ENCODE data around the gene AKR1C3.
"Not testable (repeated sequence)": the region's sequence is repeated elsewhere in the genome, so short reads cannot be mapped to it uniquely, and the experiment has no call there.

AKR1C3 gene

GRCh38 chr10:5089865-5090264, 4.3 kb upstream of the AKR1C3 start:
- peak; percentile 36 for DNase-seq (ENCODE audit: low read depth)

- peak; percentile 36 for DNase-seq (ENCODE audit: low read depth)
Measured at GRCh38 chr10:5090551-5090950, 3.7 kb upstream of the AKR1C3 start.

DNA sequence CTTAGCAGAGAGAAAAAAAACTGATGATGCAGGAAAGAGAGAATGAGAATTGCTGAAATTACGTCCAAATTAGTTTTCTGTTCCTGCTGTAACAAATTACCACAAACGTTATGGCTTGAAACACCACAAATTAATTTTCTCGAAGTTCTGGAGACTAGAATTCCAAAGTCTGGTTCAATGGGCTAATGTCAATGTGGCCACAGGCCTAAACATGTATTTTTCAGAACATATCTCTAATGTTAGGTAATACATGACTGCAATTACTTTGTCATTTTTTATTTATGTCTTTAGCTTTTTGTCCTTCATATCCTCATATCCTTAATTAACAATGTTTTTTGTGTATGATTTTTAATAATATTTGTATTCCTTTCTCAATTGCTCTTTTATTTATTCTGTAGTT, 3.0 kb upstream of the AKR1C3 start:
- no peak for DNase-seq (ENCODE audit: low read depth)

GRCh38 chr10:5092375-5092774, 1.8 kb upstream of the AKR1C3 start:
- no peak for DNase-seq (ENCODE audit: low read depth)

DNA sequence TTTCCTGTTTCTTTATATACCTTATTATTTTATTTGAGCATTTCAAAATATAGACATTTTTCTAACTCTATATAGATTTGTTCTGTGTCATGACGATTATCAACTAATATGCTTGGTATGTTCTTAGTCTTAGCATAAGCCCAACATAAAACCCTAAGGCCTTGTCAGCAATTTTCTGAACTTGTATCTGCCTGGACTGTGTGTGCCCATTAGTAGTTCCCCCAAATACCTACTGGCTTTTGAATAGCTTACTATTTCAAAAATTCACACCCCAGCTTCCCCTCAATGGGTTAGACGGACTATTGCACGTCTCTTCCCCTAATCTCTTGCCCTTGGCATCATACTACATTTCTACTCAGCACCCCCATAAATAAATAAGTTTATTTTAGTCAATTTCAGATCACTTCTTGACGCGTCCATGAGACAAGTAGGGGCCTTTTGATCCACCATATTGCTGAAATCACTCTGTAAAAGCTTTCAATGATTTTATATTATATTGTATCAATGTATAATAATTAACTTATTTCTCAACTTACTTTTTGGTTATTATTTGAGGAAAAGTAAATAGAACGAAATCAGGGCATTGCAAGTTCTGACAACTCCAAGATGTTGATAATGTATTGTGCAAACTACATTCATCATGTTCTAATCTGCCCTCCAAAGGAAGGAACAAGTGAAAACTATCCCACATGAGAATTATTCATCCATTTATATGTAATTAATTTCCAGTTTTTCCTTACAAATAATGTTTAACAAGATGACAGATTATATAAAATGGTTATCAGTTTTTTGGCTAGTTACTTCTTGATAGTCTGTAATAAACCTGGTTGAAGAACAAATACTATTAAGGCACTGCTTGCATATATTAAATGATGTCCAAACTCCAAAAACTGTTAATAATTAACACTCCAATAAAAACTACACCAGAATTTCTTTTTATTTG, 1.1 kb upstream of the AKR1C3 start:
- no peak for DNase-seq (ENCODE audit: low read depth)

- no peak for DNase-seq (ENCODE audit: low read depth)
Measured at GRCh38 chr10:5095687-5096086, 1.5 kb downstream of the AKR1C3 start.

DNA sequence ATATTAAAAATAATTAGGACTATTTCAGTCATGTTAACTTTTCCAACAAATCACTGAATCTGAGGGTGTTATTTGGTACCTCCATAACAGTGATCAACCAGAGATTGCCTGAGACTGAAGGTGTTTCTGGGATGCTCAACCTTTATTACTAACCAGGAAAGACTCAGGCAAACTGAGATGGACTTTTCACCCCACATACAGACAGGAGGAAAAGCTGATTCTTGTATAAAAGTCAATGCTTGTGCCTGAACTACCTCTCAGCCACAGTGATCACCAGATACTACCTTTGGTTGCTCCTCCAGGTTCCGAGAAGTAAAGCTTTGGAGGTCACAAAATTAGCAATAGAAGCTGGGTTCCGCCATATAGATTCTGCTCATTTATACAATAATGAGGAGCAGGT, 1.9 kb downstream of the AKR1C3 start:
- no peak for DNase-seq (ENCODE audit: low read depth)

- not testable (repeated sequence) for DNase-seq (ENCODE audit: low read depth)
Measured at GRCh38 chr10:5102479-5102878, 8.3 kb downstream of the AKR1C3 start.

- DNase-seq (ENCODE audit: low read depth): no peak
Measured at GRCh38 chr10:5103481-5103880, 9.3 kb downstream of the AKR1C3 start.

- DNase-seq (ENCODE audit: low read depth): no peak
Measured at GRCh38 chr10:5105626-5106025, 11.4 kb downstream of the AKR1C3 start.

- no peak for DNase-seq (ENCODE audit: low read depth)
Measured at GRCh38 chr10:5106553-5106952, 12.3 kb downstream of the AKR1C3 start.

- no peak for DNase-seq (ENCODE audit: low read depth)
Measured at GRCh38 chr10:5107860-5108526, 13.8 kb downstream of the AKR1C3 start.

DNA sequence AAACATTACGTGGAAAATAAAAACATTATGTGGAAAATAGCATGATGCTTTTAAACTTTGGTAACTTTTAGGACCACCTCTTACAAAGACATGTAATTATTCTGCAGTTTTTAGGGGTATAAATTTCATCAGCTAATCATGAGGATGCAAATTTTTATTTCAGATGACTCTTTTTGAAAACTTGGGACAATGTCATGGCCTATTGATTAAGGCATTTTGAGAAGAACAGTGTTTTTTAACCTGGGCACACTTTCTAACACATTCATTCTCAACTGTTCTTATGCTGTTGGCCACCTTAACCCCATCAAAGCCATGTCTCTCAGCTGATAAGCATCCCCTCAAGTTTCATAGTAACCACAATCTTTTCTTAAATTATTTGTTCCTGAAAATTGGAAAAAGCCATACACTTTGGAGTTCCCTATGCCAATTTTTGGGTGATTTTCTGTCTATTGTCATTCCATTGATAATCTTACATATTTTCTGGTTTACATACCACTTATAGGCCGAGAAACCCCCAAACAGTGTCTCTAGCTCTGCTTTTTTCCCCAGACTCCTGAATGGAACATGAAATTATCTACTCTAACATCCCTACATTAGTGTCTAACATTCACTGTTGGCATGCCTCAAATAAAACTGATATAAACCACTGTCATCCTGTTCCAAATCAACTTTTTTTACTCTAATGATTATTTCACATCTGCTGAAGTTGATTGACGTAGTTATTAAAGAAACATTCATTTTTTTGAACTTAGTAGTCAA, 14.6 kb downstream of the AKR1C3 start:
- DNase-seq (ENCODE audit: low read depth): no peak

- DNase-seq (ENCODE audit: low read depth): not testable (repeated sequence)
Measured at GRCh38 chr10:5109861-5110260, 15.6 kb downstream of the AKR1C3 start.

DNA sequence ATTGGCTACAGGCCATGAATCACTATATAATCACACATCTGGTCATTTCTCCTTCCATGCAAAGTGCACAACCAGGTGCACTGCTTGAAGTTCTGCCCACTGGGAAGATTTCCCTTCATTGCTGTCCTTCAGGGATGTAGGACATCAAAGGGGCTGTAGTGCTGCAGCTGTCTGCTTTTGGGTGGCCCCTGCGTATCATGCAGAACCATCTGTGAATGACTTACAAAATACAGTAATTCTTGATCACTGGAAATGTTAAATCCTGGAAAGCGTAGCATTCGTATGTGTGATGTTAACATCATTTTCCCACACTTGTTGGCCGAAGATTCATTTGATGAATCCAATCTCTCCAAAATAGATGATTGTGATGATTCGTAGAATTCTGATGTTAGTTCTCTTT, 22.4 kb downstream of the AKR1C3 start:
- no peak for DNase-seq (ENCODE audit: low read depth)

DNA sequence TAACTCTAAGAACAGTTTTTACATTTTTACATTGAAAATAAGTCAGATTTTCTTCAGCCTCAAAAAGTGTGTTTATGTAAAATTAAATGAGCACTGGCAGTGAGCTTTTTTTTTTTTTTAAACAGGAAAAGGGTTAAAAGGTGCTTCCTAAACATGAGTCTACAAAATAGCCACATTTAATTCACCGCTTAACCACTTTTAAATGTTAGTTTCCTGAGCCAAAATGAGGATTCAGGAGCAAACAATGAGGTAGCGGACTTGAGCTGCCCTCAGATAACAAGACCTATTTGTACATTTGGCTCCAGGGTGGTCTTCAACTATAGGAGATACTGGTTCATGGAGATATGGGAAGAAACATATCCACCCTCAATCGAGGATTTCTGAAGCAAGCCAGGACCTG, 22.8 kb downstream of the AKR1C3 start:
- no peak for DNase-seq (ENCODE audit: low read depth)

GRCh38 chr10:5119997-5120396, 25.8 kb downstream of the AKR1C3 start:
- DNase-seq (ENCODE audit: low read depth): not testable (repeated sequence)

DNA sequence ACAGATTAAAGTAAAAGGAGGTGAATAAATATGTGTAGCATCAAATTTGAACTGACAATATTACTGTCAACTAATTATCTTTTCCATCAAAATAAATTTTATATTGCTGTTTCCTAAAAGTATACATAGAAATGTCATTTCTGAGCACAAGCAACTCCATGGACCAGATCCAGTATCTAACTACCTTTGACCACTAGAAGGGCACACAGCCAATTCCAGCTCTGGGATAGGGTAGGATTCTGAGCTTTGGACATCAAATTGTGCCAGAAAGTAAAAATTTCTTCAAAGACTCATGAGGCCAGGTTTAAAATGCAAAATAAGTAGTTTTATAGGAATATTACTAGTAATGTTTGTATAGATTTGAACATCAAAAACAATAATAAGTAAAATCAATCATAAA, 29.7 kb downstream of the AKR1C3 start:
- no peak for DNase-seq (ENCODE audit: low read depth)

GRCh38 chr10:5125315-5126044, 31.3 kb downstream of the AKR1C3 start:
- DNase-seq (ENCODE audit: low read depth): no peak

GRCh38 chr10:5135581-5135980, 41.4 kb downstream of the AKR1C3 start:
- DNase-seq (ENCODE audit: low read depth): no peak

GRCh38 chr10:5136468-5137087, 42.4 kb downstream of the AKR1C3 start:
- DNase-seq (ENCODE audit: low read depth): no peak

Measured in amniotic epithelial cell (primary cell).